Liver (tissue), 3 donors: ENCODE data around the gene CCR6.

Source experiments
- ATF3 ChIP-seq: IDR thresholded peaks from 2 replicates; pipeline ENCODE4 v1.6.1; 2016; ENCODE audit warnings: antibody characterized with exemption
- CTCF ChIP-seq: fragments of 150-350 bp; IDR thresholded peaks from 2 replicates; pipeline ENCODE4 v1.5.1; 2017; ENCODE audit warnings: improper control_type of control experiment, low read depth, low read length; ENCODE audit not compliant: missing input control
- EGR1 ChIP-seq, 2 donors: IDR thresholded peaks; 2 replicates each; pipeline ENCODE4 v1.6.1; 2016 to 2018; ENCODE audit warnings: antibody characterized with exemption in 2 of 2, low read depth in 2 of 2
- FOXA1 ChIP-seq: IDR thresholded peaks from 2 replicates; pipeline ENCODE4 v1.6.1; 2016; ENCODE audit warnings: antibody characterized with exemption
- GABPA ChIP-seq, 2 donors: IDR thresholded peaks in 1 of 2; conservative IDR thresholded peaks in 1 of 2; 2 replicates each; pipeline ENCODE4 v1.6.1; 2016; ENCODE audit warnings: antibody characterized with exemption in 2 of 2, mild to moderate bottlenecking in 1 of 2, moderate library complexity in 1 of 2
- HNF4A ChIP-seq, 2 donors: conservative IDR thresholded peaks; 2 replicates each; pipeline ENCODE4 v1.6.1; 2016; ENCODE audit warnings: antibody characterized with exemption in 2 of 2, mild to moderate bottlenecking in 2 of 2
- JUND ChIP-seq, 2 donors: IDR thresholded peaks; 2 replicates each; pipeline ENCODE4 v1.6.1; 2016; ENCODE audit warnings: antibody characterized with exemption in 2 of 2
- MAX ChIP-seq: IDR thresholded peaks from 2 replicates; pipeline ENCODE4 v1.6.1; 2016; ENCODE audit warnings: antibody characterized with exemption
- NR2F2 ChIP-seq: IDR thresholded peaks from 2 replicates; pipeline ENCODE4 v1.6.1; 2016; ENCODE audit warnings: antibody characterized with exemption
- RAD21 ChIP-seq, 2 donors: IDR thresholded peaks; 2 replicates each; pipeline ENCODE4 v1.6.1; 2016; ENCODE audit warnings: antibody characterized with exemption in 2 of 2, mild to moderate bottlenecking in 2 of 2
- REST ChIP-seq: IDR thresholded peaks from 2 replicates; pipeline ENCODE4 v1.6.1; 2016; ENCODE audit warnings: antibody characterized with exemption, mild to moderate bottlenecking
- SP1 ChIP-seq: IDR thresholded peaks from 2 replicates; pipeline ENCODE4 v1.6.1; 2018; ENCODE audit warnings: antibody characterized with exemption, mild to moderate bottlenecking
- TAF1 ChIP-seq: conservative IDR thresholded peaks from 2 replicates; pipeline ENCODE4 v1.6.1; 2016; ENCODE audit warnings: antibody characterized with exemption, mild to moderate bottlenecking
- YY1 ChIP-seq: IDR thresholded peaks from 2 replicates; pipeline ENCODE4 v1.6.1; 2016; ENCODE audit warnings: antibody characterized with exemption, mild to moderate bottlenecking
- donor health status: healthy.
- donor health status: healthy.

GRCh38 chr6:167150941-167151549 lies 28.1 kb downstream of the CCR6 start:
- TF ChIP-seq TAF1 (no peak), SP1 (no peak), CTCF (no peak), REST (no peak), MAX (no peak), RAD21 (IDR thresholded peaks at IDR 0.05) (no peak), FOXA1 (no peak), ATF3 (no peak), EGR1 (IDR thresholded peaks at IDR 0.05; ENCODE audit: low read depth in 2 of 2) (no peak), NR2F2 (no peak), YY1 (no peak), GABPA (IDR thresholded peaks at IDR 0.05 in 1 of 2, conservative IDR thresholded peaks at IDR 0.05 in 1 of 2) (no peak), JUND (IDR thresholded peaks at IDR 0.05) (no peak), HNF4A (conservative IDR thresholded peaks at IDR 0.05) (no peak)
